Memory B cell (primary cell): ENCODE data around the gene PPP1R1A.

ENCODE experiments used
- ATAC-seq: fragments of 150-1000 bp; cut with Tn5 transposase; 2 replicates; pipeline ENCODE4 v1.10.0; 2021; ENCODE audit warnings: low read depth, mild to moderate bottlenecking, moderate library complexity
- DNase-seq, 2 donors: peaks; one replicate each; pipeline ENCODE4 v3.0.0; 2022; ENCODE audit warnings: low spot score in 2 of 2
- H3K27ac Mint-ChIP-seq: one replicate; pipeline ENCODE4 v1.8.0; 2022; ENCODE audit warnings: mild to moderate bottlenecking, moderate library complexity, mixed read lengths
- H3K27me3 Mint-ChIP-seq: one replicate; pipeline ENCODE4 v1.8.0; 2022; ENCODE audit warnings: mixed read lengths
- H3K36me3 Mint-ChIP-seq: one replicate; pipeline ENCODE4 v1.8.0; 2022; ENCODE audit warnings: mild to moderate bottlenecking, mixed read lengths
- H3K4me1 Mint-ChIP-seq: one replicate; pipeline ENCODE4 v1.8.0; 2022; ENCODE audit warnings: mixed read lengths
- H3K4me3 Mint-ChIP-seq: one replicate; pipeline ENCODE4 v1.8.0; 2022; ENCODE audit warnings: mild to moderate bottlenecking, moderate library complexity, mixed read lengths
- H3K9me3 Mint-ChIP-seq: one replicate; pipeline ENCODE4 v1.8.0; 2022; ENCODE audit warnings: mixed read lengths

Gene PPP1R1A, protein sequence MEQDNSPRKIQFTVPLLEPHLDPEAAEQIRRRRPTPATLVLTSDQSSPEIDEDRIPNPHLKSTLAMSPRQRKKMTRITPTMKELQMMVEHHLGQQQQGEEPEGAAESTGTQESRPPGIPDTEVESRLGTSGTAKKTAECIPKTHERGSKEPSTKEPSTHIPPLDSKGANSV

DNA sequence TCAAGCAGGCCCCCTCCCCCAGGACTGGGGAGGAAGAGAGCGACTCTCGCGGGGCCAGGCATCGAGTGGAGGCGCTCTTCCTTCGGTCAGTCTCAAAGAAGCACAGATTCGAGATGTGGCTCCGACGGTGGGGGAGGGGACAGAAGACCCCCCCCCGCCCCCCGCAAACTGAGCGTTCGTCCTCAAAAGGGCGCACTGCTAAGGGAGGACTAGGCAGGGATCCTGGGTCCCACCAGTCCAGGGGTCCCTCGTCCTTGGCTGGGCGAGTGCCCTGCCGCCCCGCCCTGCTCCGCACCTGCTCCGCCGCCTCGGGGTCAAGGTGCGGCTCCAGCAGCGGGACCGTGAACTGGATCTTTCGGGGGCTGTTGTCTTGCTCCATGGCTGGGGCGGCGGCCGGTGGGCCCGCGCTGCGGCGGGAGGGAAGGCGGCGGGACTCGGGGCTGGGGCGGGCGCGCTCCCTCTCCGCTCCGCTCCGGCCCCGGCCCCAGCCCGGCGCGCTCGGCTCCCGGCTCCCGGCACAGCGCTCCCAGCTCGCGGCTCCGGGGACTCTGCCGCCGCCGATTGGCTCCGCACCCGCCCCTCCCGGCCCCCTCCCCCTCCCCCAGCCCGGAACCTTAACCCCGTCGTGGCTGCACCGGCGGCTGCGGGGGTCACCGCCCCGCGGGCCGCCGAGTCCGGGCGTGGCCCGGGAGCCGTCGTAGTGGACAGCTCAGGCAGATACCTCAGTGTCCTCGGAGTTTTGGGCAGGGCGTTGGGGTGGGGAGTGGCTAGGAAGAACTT is at the start of gene PPP1R1A:
PPP1R1A (minus strand) TSS at position 550 of the 780 bp plus-strand sequence; CDS start at position 379, 171 bp downstream.
- no peaks in the 10 kb centered on the region for H3K9me3 Mint-ChIP-seq
- ATAC-seq (no peak), DNase-seq (no peak)
- peaks cover 10% of the 10 kb centered on the region for H3K4me1 Mint-ChIP-seq
- peak within 1 kb of the TSS; percentile 12 for H3K4me3 Mint-ChIP-seq
- H3K27ac Mint-ChIP-seq = no peak within 1 kb of the TSS
- no peaks in the 10 kb centered on the region for H3K36me3 Mint-ChIP-seq
- peaks cover 37% of the 10 kb centered on the region for H3K27me3 Mint-ChIP-seq

DNA sequence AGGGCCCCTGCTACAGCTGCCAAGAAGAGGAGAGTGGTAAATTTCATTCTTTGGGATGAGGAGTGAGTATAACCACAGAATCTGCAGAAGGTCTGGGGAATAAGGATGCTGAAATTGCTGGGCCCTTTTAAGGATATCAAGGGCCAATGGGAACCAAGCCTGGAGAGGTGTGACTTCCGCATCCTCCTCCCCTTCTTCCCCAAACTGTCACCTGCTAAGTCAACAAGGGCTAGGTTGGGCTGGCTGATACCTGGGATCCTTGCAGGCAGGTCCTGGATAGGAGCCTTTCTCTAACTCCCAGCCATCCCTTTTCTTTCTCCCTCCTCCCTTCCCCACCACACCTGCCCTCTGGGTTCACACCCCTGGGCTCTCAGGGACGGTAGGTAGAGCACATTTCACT is 46.3 kb upstream of the PPP1R1A start, which contains the start of gene LACRT:
LACRT (minus strand) TSS at position 101 of the 400 bp plus-strand sequence; CDS start at position 47, 54 bp downstream.
- H3K27ac Mint-ChIP-seq = no peak within 1 kb of the TSS

DNA sequence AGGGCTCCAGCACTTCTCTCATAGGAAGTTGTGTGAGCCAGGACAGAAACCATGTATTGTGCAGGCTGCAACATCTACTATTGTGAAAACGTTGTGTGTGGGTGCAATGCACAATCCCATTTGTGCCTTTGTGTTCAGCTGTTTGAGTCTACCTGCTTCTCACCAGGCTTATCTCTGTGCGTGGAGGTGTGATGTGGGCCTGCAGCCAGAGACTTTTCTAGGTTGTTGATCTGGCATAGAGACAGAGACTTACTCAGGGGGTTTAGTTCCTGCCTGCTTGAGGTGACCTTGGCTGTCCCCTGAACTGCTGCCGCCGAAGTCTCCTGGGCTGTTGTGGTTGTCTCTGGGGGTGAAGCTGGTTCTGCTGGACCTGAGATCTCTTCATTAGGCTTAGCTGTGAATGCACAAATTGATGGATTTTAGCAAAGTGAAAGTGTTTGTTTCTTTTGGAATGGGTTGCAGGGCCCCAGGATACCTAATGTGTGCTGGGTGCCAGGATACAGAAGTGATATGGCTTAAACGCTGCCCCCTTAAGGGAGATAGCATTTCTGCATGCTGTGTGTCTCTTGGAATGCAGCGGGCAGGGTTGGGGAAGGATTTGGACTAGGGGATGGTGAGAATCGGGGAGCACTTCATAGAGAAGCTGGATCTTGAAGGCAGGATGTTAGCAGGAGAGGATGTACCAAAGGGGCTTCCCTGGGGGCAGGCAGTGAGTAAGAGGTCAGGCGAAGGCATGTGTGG is 43.7 kb upstream of the PPP1R1A start:
- DNase-seq = no peak
- ATAC-seq = no peak
- Mint-ChIP-seq H3K27me3 (peaks cover 21% of the 10 kb centered on the region), H3K36me3 (peaks cover 4% of the 10 kb centered on the region), H3K9me3 (peaks cover 4% of the 10 kb centered on the region), H3K4me1 (no peaks in the 10 kb centered on the region), H3K4me3 (no peak overlapping the region), H3K27ac (no peak overlapping the region)

More for the DNA sequence above, 46.3 kb upstream of the PPP1R1A start, which contains the start of gene LACRT:
- H3K36me3 Mint-ChIP-seq = no peaks in the 10 kb centered on the region
- H3K4me1 Mint-ChIP-seq = no peaks in the 10 kb centered on the region
- peaks cover 17% of the 10 kb centered on the region for H3K27me3 Mint-ChIP-seq
- no peak for DNase-seq
- H3K4me3 Mint-ChIP-seq = no peak within 1 kb of the TSS
- H3K9me3 Mint-ChIP-seq = no peaks in the 10 kb centered on the region
- no peak for ATAC-seq

DNA sequence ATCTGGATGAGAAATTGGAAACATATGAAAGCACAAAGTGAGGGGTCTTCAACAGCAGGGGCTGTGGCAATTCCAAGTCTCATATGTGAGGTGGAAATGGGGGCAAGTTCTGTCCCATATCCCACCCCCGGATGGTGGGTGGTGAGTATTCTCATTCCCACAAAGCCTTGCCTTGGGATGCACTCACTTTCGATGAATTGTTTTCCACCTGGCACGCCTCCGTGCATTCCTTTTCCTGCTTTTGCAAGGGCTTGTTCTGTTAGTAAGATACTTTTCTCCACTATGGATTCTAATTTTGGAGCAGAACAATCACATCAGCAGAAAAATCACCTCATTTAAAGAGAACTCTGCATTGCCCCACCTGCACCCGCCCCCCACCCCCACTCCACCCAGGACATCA is 43.1 kb upstream of the PPP1R1A start:
- Mint-ChIP-seq H3K4me3 (no peak overlapping the region), H3K27me3 (peaks cover 27% of the 10 kb centered on the region), H3K9me3 (peaks cover 10% of the 10 kb centered on the region), H3K36me3 (peaks cover 10% of the 10 kb centered on the region), H3K27ac (no peak overlapping the region), H3K4me1 (no peaks in the 10 kb centered on the region)
- no peak for ATAC-seq
- DNase-seq = no peak

DNA sequence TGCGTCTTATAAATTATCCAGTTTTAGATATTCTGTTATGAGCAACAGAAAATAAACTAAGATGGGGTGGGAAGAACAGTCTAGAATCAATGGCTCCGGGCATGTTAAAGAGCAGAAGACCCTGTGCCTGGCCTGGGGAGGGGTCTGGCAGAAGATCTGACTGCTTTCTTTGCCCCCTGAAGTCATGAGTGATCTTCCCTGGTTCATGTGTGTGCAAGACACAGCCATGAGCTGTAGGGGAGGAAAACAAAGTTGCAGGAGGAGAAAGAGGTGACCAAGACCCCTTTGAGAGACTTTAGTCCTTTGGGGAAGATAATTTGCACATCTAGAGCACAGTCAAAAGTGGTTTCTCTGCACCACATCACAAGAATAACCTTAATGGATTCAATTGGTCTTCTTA is 41.5 kb upstream of the PPP1R1A start:
- Mint-ChIP-seq H3K27ac (no peak overlapping the region), H3K36me3 (peaks cover 11% of the 10 kb centered on the region), H3K4me3 (no peak overlapping the region), H3K9me3 (peaks cover 13% of the 10 kb centered on the region), H3K4me1 (no peaks in the 10 kb centered on the region), H3K27me3 (peaks cover 30% of the 10 kb centered on the region)
- ATAC-seq (no peak), DNase-seq (no peak)

DNA sequence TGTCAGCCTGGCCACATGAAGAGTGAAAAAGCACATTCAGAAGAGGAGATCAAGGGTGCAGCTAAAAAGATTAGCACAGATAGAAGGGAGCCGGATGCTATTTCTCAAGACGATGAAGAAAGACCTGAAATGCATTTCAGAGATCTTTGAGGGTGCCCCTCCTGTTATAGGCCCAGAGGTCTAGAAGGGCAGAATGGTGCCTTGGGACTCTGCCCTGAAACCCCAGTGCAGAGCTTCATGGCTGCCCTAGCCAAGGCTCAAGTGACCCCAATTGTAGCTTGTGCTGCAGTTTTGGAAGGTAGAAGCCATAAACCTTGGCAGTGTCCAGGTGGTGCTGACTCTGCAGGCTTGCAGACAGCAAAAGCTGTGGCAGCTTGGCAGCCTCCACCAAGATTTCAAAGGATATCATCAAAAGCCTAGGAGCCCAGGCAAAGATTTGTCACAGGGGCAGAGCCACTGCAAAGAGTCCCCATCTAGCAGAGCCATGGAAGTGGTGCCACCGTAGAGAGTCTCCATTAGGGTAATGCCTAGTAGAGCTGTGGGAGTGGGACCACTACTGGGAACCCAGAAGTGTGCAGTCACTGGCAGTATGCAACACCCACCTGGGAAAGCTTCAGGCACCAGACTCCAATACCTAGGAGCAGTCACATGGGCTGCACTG is 39.9 kb upstream of the PPP1R1A start:
- Mint-ChIP-seq H3K4me1 (no peaks in the 10 kb centered on the region), H3K27me3 (peaks cover 30% of the 10 kb centered on the region), H3K36me3 (peaks cover 11% of the 10 kb centered on the region), H3K27ac (no peak overlapping the region), H3K4me3 (no peak overlapping the region), H3K9me3 (peaks cover 14% of the 10 kb centered on the region)
- no peak for ATAC-seq
- DNase-seq = no peak

DNA sequence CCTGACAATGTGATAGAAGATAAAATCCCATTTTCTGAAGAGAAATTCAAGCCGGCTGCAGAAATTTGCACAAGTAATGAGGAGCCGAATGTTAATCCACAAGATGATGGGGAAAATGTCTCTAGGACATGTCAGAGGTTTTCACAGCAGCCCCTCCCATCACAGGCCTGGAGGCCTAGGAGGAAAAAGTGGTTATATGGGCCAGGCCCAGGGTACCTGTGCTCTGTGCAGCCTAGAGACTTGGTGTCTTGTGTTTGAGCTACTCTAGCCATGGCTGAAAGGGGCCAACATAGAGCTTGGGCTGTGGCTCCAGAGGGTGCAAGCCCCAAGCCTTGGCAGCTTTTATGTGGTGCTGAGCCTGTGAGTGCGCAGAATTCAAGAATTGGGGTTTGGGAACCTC is 38.8 kb upstream of the PPP1R1A start:
- H3K4me3 Mint-ChIP-seq = no peak overlapping the region
- H3K36me3 Mint-ChIP-seq = peaks cover 11% of the 10 kb centered on the region
- ATAC-seq = no peak
- H3K27me3 Mint-ChIP-seq = peaks cover 30% of the 10 kb centered on the region
- H3K4me1 Mint-ChIP-seq = no peaks in the 10 kb centered on the region
- DNase-seq = no peak
- peaks cover 14% of the 10 kb centered on the region for H3K9me3 Mint-ChIP-seq
- no peak overlapping the region for H3K27ac Mint-ChIP-seq

DNA sequence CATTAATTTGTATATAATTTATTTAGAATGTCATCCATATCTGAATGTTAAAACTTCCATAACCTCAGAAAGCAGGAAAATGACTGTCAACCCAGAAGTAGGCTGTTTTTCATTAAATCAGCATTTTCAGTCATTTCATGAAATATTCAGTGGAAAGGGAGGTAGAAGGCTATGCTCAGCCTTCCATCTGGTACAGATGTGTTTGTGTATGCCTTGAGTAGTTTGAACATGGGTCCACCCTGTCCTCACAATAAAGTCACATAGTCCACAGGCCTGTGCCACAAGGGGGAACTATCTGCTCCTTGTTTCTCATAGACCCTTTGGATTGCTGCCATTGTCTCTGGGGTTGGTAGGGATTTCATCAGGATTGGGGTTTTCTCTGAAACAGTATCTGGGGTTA is 37.1 kb upstream of the PPP1R1A start:
- Mint-ChIP-seq H3K36me3 (peaks cover 11% of the 10 kb centered on the region), H3K9me3 (peaks cover 14% of the 10 kb centered on the region), H3K27me3 (peaks cover 28% of the 10 kb centered on the region), H3K4me3 (no peak overlapping the region), H3K27ac (no peak overlapping the region), H3K4me1 (no peaks in the 10 kb centered on the region)
- no peak for DNase-seq
- ATAC-seq = no peak

DNA sequence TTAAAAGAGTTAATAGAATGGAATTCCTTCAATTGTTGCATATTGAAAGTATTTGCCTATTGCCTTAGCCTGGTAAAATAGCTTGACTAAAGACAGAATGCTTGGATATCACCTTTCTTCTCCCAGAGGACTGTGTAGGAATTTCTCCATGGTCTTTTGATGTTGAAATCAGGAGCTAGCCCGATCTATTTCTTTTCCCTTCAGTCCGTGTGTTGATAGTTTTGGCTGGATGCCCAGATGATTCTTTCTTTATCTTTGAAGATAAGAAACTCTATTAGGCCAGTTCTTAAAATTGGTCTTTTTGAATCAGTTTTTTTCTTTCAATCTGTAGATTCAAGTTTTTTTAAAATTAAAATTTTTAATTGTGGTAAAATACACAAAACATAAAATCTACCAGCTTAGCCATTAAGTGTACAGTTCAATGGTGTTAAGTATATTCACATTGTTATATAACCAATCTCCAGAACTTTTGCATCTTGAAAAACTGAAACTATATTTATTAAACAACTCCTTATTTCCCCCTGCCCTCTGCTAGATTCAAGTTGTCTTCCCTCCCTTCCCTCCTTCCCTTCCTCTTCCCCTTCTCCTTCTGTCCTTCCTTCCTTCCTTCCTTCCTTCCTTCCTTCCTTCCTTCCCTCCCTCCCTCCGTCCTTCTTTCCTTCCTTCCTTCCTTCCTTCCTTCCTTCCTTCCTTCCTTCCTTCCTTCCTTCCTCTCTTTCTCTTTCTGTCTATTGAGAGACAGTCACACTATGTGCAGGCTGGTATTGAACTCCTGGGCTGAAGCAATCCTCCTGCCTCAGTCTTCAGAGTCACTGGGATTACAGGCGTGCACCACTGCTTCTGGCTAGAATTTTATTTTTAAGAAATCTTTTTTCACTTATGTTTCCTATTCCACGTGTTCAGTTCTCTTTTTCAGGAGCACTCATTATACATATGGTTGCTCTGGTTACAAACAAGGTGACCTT is 36.1 kb upstream of the PPP1R1A start:
- no peaks in the 10 kb centered on the region for H3K4me1 Mint-ChIP-seq
- peaks cover 11% of the 10 kb centered on the region for H3K36me3 Mint-ChIP-seq
- peaks cover 25% of the 10 kb centered on the region for H3K27me3 Mint-ChIP-seq
- peaks cover 14% of the 10 kb centered on the region for H3K9me3 Mint-ChIP-seq
- DNase-seq (no peak), ATAC-seq (no peak)
- H3K4me3 Mint-ChIP-seq = no peak overlapping the region
- no peak overlapping the region for H3K27ac Mint-ChIP-seq

DNA sequence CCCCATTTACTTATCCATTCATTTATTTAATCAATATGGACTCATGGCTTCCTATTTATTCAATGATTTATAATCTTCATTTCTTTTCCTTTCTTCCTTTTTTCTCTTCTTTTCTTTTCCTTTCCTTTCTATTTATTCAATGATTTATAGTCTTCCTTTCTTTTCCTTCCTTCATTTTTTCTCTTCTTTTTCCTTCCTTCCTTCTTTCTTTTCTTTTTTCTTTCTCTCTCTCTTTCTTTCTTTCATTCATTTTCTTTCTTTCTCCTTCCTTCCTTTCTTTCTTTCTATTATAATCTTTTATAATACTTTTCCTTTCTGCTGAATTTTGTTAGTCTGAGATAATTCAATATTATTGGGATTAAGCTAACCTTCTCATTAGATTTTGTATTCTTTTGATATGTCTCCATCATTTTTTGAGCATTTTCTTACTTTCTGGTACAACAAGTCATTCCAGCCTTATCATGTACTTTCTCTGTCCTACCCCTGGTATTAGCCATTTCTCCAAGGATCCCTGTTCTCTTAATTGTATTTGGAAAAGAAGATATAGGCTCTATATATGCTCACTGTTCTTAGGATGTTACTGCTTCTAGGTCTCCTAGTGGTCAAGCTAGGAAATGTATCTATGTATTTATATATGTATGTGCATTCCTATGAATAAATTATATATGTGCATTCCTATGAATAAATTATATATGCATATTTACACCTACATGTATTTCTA is 34.2 kb upstream of the PPP1R1A start:
- Mint-ChIP-seq H3K4me3 (no peak overlapping the region), H3K4me1 (no peaks in the 10 kb centered on the region), H3K27ac (no peak overlapping the region), H3K36me3 (peaks cover 7% of the 10 kb centered on the region), H3K9me3 (peaks cover 9% of the 10 kb centered on the region), H3K27me3 (peaks cover 21% of the 10 kb centered on the region)
- no peak for DNase-seq
- ATAC-seq = no peak

DNA sequence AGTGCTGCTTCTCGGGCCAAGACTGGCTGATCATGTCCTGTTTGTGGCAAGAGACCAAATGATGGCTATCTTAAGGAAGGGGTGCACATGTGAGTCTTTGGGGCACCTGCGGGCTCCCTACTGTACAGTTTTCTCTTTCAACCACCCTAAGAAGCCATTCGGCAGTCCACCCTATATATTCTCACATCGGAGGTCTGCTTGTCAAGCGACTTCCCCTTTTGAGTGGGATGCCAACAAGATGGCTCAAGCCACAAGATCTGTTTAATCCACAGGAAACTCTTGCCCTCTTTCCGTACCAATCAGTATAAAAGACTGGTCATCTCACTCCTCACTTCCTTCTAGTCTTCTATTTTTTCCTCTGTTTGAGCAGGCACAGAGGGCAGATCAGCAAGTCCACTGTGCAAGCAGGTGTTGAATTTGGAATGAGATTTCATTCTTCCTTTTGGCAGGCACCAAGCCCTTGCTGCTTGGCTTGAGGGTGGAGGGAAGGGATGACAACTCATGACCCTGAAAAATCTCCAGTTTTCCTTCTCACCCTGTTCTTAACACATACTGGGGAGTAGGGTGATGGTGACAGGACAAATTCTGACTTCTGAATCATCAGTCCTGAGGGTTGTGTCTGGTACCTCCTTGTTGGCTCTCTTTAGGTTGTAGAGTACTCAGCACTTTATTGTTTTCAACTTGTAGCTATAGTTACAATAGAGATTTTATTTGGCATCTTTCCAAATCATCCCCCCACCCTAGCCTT is 28.6 kb upstream of the PPP1R1A start:
- Mint-ChIP-seq H3K4me3 (peak overlapping the region; percentile 16), H3K27me3 (peaks cover 12% of the 10 kb centered on the region), H3K4me1 (peaks cover 8% of the 10 kb centered on the region), H3K36me3 (no peaks in the 10 kb centered on the region), H3K27ac (no peak overlapping the region), H3K9me3 (no peaks in the 10 kb centered on the region)
- no peak for DNase-seq
- ATAC-seq = peak; percentile 52

DNA sequence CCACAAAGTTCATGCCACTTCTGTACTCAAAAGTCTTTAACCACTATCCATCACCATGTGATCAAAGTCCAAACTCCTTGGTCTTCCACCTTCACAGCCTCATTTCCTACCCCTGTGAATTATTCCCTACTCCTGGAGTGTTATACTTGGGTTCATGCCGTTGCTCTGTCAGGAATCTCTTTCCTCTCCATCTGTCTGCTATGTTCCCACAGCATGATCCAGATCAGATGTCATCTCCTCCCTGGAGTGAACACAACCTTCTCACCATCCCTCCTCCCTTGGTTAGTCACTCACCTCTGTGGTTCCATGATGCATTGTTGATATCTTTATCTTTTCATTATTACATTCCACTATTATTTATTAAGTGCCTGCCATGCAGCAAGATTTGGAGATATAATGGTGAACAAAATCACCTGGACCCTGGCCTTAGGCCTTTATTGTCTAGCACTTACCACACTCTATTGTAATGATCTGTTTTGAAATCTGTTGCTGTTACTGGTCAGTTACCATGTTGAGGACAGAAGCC is 23.8 kb upstream of the PPP1R1A start:
- Mint-ChIP-seq H3K4me3 (no peak overlapping the region), H3K27ac (no peak overlapping the region)

More for the DNA sequence above, 23.8 kb upstream of the PPP1R1A start:
- Mint-ChIP-seq H3K9me3 (no peaks in the 10 kb centered on the region), H3K27me3 (peaks cover 19% of the 10 kb centered on the region), H3K36me3 (no peaks in the 10 kb centered on the region), H3K4me1 (peaks cover 8% of the 10 kb centered on the region)
- DNase-seq (no peak), ATAC-seq (no peak)
